T-helper 2 cell treated with Interferon-gamma antibody and Interleukin-4, amounts not matched to agents 100 ng/mL and 5 ng/mL, for 36 hours (primary cell): ENCODE results near the gene SH3BGR. TPM values are rescaled to one million over a fixed set of nuclear protein-coding genes. Genes with fewer than 3 reads are reported as not detected.
"Not testable (repeated sequence)": the region's sequence is repeated elsewhere in the genome, so short reads cannot be mapped to it uniquely, and the experiment has no call there.

Experiments
- intact Hi-C: fragments of 100-400 bp; cut with micrococcal nuclease; formaldehyde crosslinking; loops from one replicate; pipeline ENCODE4 v1.15.1; 2023
- total RNA-seq: library from RNA; stranded (reverse); gene quantifications from 2 replicates; pipeline ENCODE4 v1.2.3, GENCODE V29; 2022

SH3BGR gene
- total RNA-seq, 1 donor from 2014 or later: 0.75 TPM

GRCh38 chr21:39540367-39540766 is 88.6 kb downstream of the SH3BGR start:
- intact Hi-C loops: not testable (repeated sequence)

DNA sequence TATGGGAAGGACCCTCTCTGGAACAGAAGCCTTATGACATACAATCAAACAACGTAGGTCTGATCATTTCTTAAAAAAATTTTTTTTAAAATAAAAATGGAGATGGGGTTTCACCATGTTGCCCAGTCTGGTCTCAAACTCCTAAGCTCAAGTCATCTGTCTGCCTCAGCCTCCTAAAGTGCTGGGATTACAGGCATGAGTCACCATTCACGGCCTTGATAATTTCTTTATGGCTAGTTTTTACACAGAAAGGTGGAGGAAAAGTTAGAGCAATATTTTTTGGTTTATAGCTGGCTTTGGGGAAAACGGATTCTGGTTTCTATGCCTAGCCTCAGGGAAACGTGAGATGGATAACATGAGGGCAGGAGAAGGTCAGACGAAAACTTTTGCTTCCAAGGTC is 91.0 kb downstream of the SH3BGR start:
- intact Hi-C loops: no loop called here

DNA sequence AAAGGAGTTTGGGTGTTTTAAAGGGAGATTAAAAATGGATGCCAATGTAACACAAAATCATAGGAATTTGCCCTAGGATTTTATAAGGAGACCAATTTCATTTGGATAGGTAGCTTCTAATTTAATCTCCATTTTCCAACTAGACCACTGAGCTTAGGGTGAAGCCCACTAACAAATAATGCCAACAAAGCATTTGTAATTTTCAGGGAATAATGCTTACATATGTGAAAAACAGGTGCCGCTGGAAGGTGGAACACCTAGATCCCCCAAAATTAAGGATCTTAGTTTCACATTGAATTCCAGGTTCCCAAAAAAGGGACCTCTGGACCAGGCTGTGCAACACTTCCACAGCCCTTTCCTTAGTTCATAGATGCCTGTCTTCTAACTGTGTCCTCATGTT is 94.8 kb downstream of the SH3BGR start:
- intact Hi-C loops: no loop called here

- intact Hi-C loops: no loop called here
These were observed 101.1 kb downstream of the SH3BGR start for GRCh38 chr21:39552856-39553255.

- intact Hi-C loops: no loop called here
These were observed 101.6 kb downstream of the SH3BGR start for GRCh38 chr21:39553331-39553730.

DNA sequence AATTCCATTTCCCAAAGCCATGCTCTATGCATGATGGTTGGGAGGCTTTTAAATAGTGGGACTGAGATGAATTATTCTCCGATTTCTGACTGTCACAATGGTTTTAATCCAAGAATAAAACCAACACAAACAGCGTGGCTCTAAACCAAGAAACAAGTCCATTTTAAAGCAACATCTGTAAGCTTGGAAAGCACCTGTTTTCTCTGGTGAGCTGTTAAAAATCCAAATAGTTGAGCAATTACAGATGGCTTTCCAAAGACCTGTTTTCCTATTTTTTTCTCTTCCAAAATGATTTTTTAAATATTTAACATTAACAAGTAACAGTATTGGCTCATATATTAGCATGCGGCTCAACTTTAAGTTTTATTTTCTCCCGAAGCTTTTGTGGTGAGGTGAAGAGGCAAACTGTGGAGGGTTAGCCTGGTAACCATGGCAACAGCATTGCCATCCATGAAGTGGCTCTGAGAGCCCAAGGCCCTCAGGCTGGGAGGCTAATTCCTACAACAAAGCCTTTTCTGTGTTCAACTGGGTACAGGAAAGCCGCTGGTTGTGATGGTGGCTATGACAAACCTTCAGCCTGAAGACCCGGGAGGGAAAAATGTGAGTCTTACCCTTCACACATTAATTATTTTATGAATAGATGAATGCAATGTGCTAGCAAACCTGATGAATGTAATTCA is 104.3 kb downstream of the SH3BGR start:
- intact Hi-C loops: no loop called here

DNA sequence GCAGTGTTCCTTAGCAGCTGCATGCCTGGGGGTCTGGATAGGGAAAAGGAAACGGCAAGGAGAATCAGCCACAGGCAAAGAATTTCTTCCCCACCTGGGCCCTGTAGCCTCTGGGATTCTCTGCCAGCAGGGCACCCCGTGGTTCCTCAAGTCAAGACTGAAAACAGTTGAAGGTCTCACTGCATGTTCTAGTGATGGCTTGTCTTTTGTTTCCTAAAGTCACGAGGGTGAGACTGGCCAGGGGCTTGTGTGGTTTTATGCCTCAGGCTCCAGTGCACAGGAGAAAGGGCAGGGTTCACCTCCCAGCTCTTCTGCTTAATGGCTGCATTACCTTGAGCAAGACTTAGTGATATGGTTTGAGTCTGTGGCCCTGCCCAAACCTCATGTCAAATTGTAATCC is 107.7 kb downstream of the SH3BGR start:
- intact Hi-C loops: no loop called here

- intact Hi-C loops: no loop called here
These were observed 109.4 kb downstream of the SH3BGR start for GRCh38 chr21:39561140-39561539.

DNA sequence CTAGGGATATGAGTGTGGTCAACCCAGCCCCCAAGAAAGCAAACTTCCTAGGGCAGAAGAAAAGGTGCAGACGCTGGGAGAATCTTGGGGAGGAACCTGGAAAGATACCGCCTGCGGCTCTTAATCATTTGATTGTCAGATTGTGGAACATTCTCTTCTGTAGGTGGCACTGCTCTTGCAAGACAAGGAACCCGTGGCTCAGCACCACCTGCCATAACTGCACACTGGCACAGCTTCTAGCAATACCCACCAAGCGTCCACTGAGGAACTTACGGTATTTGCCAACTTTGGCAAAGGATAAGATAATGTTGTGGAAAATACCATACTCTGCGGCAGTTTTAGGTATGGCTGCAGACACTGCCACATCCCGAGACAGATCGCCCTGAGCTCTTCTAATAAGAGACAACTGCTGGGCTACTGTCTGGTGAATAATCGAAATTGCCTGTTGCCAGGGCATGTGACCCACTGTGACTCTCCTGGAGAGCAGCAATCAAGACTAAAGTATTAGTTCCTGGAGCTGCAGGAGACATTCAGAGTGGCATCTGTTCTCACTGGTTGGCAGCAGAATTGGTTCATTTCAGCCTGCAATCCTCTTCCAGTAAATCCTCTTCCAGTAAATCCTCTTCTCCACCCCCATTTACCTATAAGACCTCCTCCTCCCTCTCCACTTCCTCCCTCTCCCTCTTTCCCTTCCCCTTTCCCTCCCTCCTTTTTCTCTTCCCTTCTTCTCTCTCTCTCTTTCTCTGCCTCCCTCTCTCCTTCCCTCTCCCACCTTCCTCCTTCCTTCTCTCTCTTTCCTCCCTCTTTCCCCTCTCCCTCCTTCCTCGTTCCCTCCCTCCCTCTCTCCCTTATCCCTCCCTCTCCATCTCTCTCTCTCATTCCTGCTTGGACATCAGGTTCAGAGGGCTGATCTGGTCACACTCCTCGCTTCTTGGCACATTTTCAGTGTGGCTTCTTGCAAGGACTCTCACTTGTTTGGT is 111.3 kb downstream of the SH3BGR start:
- intact Hi-C loops: no loop called here

DNA sequence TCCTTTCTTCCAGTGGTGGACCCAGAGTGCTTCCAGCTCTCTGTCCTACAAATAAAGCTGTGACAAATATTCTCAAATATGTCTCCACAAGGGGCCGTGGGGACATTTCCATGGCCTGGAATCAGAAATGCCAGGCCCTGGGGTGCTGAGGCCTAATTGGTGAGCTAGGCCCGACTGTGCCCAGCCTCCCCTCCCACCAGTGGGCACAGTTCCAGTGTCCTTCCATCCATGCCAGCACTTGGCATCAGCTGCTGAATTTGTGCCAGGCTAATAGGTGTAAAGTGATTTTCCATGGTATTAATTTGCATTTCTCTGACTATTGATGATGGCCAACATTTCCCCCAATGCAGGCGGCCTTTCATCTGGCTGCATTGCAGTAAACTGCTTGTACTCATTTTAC is 112.4 kb downstream of the SH3BGR start:
- intact Hi-C loops: no loop called here

Other genes starting within 250 kb of the SH3BGR start
- gene BRWD1, start 138.3 kb upstream of the SH3BGR start, total RNA-seq: 30.5 and 30.7 TPM in 2 replicates
- 364 and 370 TPM in 2 replicates for gene HMGN1, start 102.9 kb upstream of the SH3BGR start, total RNA-seq
- not detected in 2 replicates for gene LCA5L, start 6.2 kb upstream of the SH3BGR start, total RNA-seq
- gene B3GALT5, start 161.0 kb downstream of the SH3BGR start, total RNA-seq: not detected in 2 replicates